HG03342 (cell line): ENCODE results near the gene SDC4.

Source experiments
- ATAC-seq: cut with Tn5 transposase; IDR thresholded peaks from one replicate; pipeline ENCODE4 v1.9.1; 2021; ENCODE audit warnings: mild to moderate bottlenecking, moderate library complexity; ENCODE audit not compliant: unreplicated experiment

Gene SDC4

GRCh38 chr20:45344168-45344860 lies 3.9 kb downstream of the SDC4 start:
- no peak for ATAC-seq

GRCh38 chr20:45343532-45344167 lies 4.6 kb downstream of the SDC4 start:
- no peak for ATAC-seq

GRCh38 chr20:45342855-45343531 lies 5.2 kb downstream of the SDC4 start:
- no peak for ATAC-seq

GRCh38 chr20:45341939-45342854 lies 6.0 kb downstream of the SDC4 start:
- ATAC-seq = no peak

- no peak for ATAC-seq
These were observed 6.7 kb downstream of the SDC4 start for GRCh38 chr20:45341579-45341938.

- no peak for ATAC-seq
These were observed 7.3 kb downstream of the SDC4 start for GRCh38 chr20:45340951-45341350.

- no peak for ATAC-seq
These were observed 7.9 kb downstream of the SDC4 start for GRCh38 chr20:45340236-45340847.

- no peak for ATAC-seq
These were observed 8.4 kb downstream of the SDC4 start for GRCh38 chr20:45339799-45340198.

- ATAC-seq = no peak
These were observed 9.1 kb downstream of the SDC4 start for GRCh38 chr20:45339084-45339483.

- ATAC-seq = no peak
These were observed 9.8 kb downstream of the SDC4 start for GRCh38 chr20:45338121-45339030.

- no peak for ATAC-seq
These were observed 10.7 kb downstream of the SDC4 start for GRCh38 chr20:45337367-45338120.

- no peak for ATAC-seq
These were observed 11.5 kb downstream of the SDC4 start for GRCh38 chr20:45336530-45337366.

- ATAC-seq = no peak
These were observed 17.7 kb downstream of the SDC4 start for GRCh38 chr20:45330476-45330875.

- no peak for ATAC-seq
These were observed 18.5 kb downstream of the SDC4 start for GRCh38 chr20:45329497-45330319.

- no peak for ATAC-seq
These were observed 19.8 kb downstream of the SDC4 start for GRCh38 chr20:45328451-45328850.

- no peak for ATAC-seq
These were observed 22.9 kb downstream of the SDC4 start for GRCh38 chr20:45325371-45325770.

GRCh38 chr20:45323731-45324130 lies 24.5 kb downstream of the SDC4 start:
- ATAC-seq = no peak
